Breast epithelium (tissue), 4 donors: ENCODE measurements around the gene PRKG1. TPM values are rescaled to one million over a fixed set of nuclear protein-coding genes. Genes with fewer than 3 reads are reported as not detected.
"Not testable (repeated sequence)": the region's sequence is repeated elsewhere in the genome, so short reads cannot be mapped to it uniquely, and the experiment has no call there.

Experiments used
- DNase-seq, 2 donors: peaks; one replicate each; pipeline ENCODE4 v3.0.0-alpha.2; 2019; ENCODE audit warnings: low spot score in 2 of 2
- H3K27ac ChIP-seq, 2 donors: fragments of 200-600 bp; sonication (generic) in 1 of 2; one replicate each; pipeline ENCODE4 v1.5.1; 2016 to 2019; ENCODE audit warnings: mild to moderate bottlenecking in 1 of 2
- H3K27me3 ChIP-seq, 2 donors: fragments of 200-600 bp; sonication (generic) in 1 of 2; one replicate each; pipeline versions ENCODE4 v1.5.1 to v1.6.0; 2017 to 2019; ENCODE audit warnings: control low read depth in 1 of 2, mild to moderate bottlenecking in 1 of 2
- H3K36me3 ChIP-seq: fragments of 200-600 bp; one replicate; pipeline ENCODE4 v1.5.1; 2019
- H3K4me1 ChIP-seq, 2 donors: fragments of 200-600 bp; sonication (generic); one replicate each; pipeline ENCODE4 v1.5.1; 2016 to 2019; ENCODE audit warnings: control low read depth in 1 of 2
- H3K4me3 ChIP-seq, 3 donors: fragments of 200-600 bp; sonication (generic); 1 replicate in 2 of 3; 2 replicates in 1 of 3; pipeline ENCODE4 v1.5.1; 2016 to 2019; ENCODE audit warnings: mild to moderate bottlenecking in 3 of 3, moderate library complexity in 2 of 3
- H3K9me3 ChIP-seq, 2 donors: fragments of 200-600 bp; sonication (generic) in 1 of 2; one replicate each; pipeline ENCODE4 v1.5.1; 2016 to 2019; ENCODE audit warnings: control low read depth in 1 of 2
- CTCF ChIP-seq, 3 donors: fragments of 450-650 bp; IDR thresholded peaks; one replicate each; pipeline ENCODE4 v1.5.1; 2016 to 2017; ENCODE audit warnings: antibody characterized with exemption in 3 of 3, mild to moderate bottlenecking in 3 of 3, moderate library complexity in 3 of 3
- POLR2A ChIP-seq: fragments of 450-650 bp; IDR thresholded peaks from one replicate; pipeline ENCODE4 v1.6.1; 2016; ENCODE audit warnings: antibody characterized with exemption, mild to moderate bottlenecking, moderate library complexity
- POLR2AphosphoS5 ChIP-seq, 3 donors: sonication (generic); formaldehyde crosslinking; IDR thresholded peaks; one replicate each; pipeline ENCODE4 v1.6.1; 2017; ENCODE audit warnings: antibody characterized with exemption in 3 of 3
- intact Hi-C: fragments of 100-400 bp; cut with DNase I; formaldehyde crosslinking; loops from one replicate; pipeline ENCODE4 v1.15.1; 2023; ENCODE audit warnings: low total_unique reads
- total RNA-seq, 3 donors: library from RNA; depleted of rRNA; stranded (reverse); fragments of >200 nt; gene quantifications; one replicate each; pipeline ENCODE4 v1.1.0, GENCODE V29; 2016

PRKG1 gene
- total RNA-seq, 3 donors from 2014 or later: 10.9 to 36.9 (median 19.7) TPM

DNA sequence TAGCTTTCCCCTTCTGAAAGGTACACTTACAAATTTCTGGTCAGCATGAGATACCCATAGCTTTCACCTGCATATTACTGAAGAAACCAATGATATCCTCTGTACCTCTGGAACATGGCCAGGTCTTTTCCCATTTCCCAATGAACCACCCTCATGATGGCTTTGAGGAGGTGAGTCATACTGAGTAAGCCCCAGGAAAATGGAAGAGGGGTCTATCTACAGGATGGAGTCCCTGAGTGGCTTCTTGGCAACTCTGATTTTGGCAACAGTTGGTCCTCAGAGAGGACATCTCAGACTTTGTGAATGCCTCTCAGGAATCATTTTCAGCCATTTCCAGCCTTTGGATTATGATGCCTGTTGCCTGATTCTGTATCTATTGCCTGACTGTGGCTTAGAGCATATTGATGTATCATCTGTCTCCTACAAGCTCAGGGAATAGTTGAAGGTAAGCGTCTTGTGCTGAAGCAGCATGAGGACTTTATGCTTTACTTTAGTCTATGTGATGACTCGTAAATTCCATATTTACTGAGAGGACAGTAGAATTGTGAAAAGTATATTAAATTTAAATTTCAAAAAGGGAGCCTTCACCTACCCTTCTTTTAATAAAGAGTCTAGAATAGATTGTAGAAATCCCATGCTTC, 1155.1 kb downstream of the PRKG1 start:
- intact Hi-C loops: no loop called here
- Histone ChIP-seq H3K27ac (no peak overlapping the region), H3K4me1 (no peaks in the 10 kb centered on the region), H3K36me3 (no peaks in the 10 kb centered on the region), H3K9me3 (no peaks in the 10 kb centered on the region), H3K4me3 (no peak overlapping the region), H3K27me3 (no peaks in the 10 kb centered on the region)
- DNase-seq: no peak
- no peak for TF ChIP-seq CTCF (IDR thresholded peaks at IDR 0.05)
- TF ChIP-seq POLR2AphosphoS5 (IDR thresholded peaks at IDR 0.05): no peak
- TF ChIP-seq POLR2A: no peak

GRCh38 chr10:52232561-52233350, 1158.5 kb downstream of the PRKG1 start:
- no peaks in the 10 kb centered on the region for H3K9me3 ChIP-seq
- H3K27me3 ChIP-seq: no peaks in the 10 kb centered on the region
- no peaks in the 10 kb centered on the region for H3K36me3 ChIP-seq
- DNase-seq: no peak
- H3K27ac ChIP-seq: no peak overlapping the region
- no peaks in the 10 kb centered on the region for H3K4me1 ChIP-seq
- intact Hi-C loops: no loop called here
- TF ChIP-seq CTCF (IDR thresholded peaks at IDR 0.05): no peak
- TF ChIP-seq POLR2A: no peak
- no peak for TF ChIP-seq POLR2AphosphoS5 (IDR thresholded peaks at IDR 0.05)
- H3K4me3 ChIP-seq: peak overlapping the region in 2 of 3 donors; percentile 32 to 49

- DNase-seq, H3K27me3 ChIP-seq, H3K9me3 ChIP-seq, H3K27ac ChIP-seq, intact Hi-C loops, H3K4me1 ChIP-seq, H3K36me3 ChIP-seq: not testable (repeated sequence)
- H3K4me3 ChIP-seq: peak overlapping the region in 2 of 3 donors; percentile 32 to 49
Observed at GRCh38 chr10:52233351-52233991, 1159.2 kb downstream of the PRKG1 start.

- H3K27me3 ChIP-seq: no peaks in the 10 kb centered on the region
- no peaks in the 10 kb centered on the region for H3K4me1 ChIP-seq
- no peaks in the 10 kb centered on the region for H3K36me3 ChIP-seq
- no peak overlapping the region for H3K4me3 ChIP-seq
- no peaks in the 10 kb centered on the region for H3K9me3 ChIP-seq
- no peak for DNase-seq
- no peak overlapping the region for H3K27ac ChIP-seq
- TF ChIP-seq POLR2AphosphoS5 (IDR thresholded peaks at IDR 0.05): no peak
- TF ChIP-seq POLR2A: no peak
- no peak for TF ChIP-seq CTCF (IDR thresholded peaks at IDR 0.05)
- intact Hi-C loops: no loop called here
Observed at GRCh38 chr10:52239771-52240170, 1165.5 kb downstream of the PRKG1 start.

- no peak overlapping the region for H3K4me3 ChIP-seq
- intact Hi-C loops: no loop called here
Observed at GRCh38 chr10:52245547-52245946, 1171.3 kb downstream of the PRKG1 start.

DNA sequence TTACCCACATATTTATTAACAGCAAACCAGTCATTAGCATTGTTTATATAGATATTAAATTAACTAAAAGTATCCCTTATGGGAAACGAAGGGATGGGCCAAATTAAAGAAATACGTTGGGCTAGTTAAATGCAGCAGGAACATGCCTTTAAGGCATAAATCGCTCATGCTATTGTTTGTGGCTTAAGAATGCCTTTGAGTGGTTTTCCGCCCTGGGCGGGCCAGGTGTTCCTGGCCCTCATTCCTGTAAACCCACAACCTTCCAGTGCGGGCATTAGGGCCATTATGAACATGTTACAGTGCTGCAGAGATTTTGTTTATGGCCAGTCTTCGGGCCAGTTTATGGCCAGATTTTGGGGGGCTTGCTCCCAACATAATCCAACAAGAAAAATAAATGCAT, 1173.6 kb downstream of the PRKG1 start:
- H3K4me3 ChIP-seq, H3K4me1 ChIP-seq, intact Hi-C loops, H3K9me3 ChIP-seq, H3K27me3 ChIP-seq, H3K27ac ChIP-seq, DNase-seq, H3K36me3 ChIP-seq: not testable (repeated sequence)

More at GRCh38 chr10:52245547-52245946, 1171.3 kb downstream of the PRKG1 start:
- DNase-seq: no peak
- Histone ChIP-seq H3K4me1 (no peaks in the 10 kb centered on the region), H3K36me3 (no peaks in the 10 kb centered on the region), H3K9me3 (no peaks in the 10 kb centered on the region), H3K27me3 (no peaks in the 10 kb centered on the region), H3K27ac (no peak overlapping the region)
- TF ChIP-seq CTCF (IDR thresholded peaks at IDR 0.05) (no peak), POLR2AphosphoS5 (IDR thresholded peaks at IDR 0.05) (no peak), POLR2A (no peak)
